Measurements from ENCODE around the gene GPC3. TPM values are rescaled to one million over a fixed set of nuclear protein-coding genes. Genes with fewer than 3 reads are reported as not detected.

Gene GPC3
- total RNA-seq, 1 donor from 2014 or later = 15.5 TPM

DNA sequence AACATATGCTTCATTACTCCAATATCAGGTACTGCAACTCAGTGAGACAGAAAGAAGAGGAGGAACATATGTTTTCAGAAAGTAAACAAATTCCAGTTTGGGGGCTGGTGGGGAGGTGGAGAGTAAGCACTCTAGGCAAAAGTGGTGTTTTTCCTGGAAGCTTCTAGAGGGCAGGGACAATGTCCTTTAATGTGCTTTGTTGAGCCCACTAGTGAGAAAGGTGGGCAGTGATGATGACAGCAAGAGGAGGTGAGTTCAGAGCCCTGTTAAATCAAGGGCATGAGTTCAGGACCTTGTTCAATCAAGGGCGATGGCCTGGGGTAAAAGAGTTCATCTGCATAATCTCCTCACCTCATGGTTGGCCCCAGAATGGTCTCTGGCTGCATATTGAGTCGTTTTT, 38.4 kb downstream of the GPC3 start:
- Histone ChIP-seq H3K9me3 (no peaks in the 10 kb centered on the region), H3K27ac (no peak overlapping the region), H3K36me3 (no peaks in the 10 kb centered on the region), H3K4me3 (no peak overlapping the region), H3K4me1 (no peaks in the 10 kb centered on the region), H3K27me3 (no peaks in the 10 kb centered on the region)
- intact Hi-C loops (cut with DNase I) = no loop called here
- TF ChIP-seq POLR2A (IDR thresholded peaks at IDR 0.05) (no peak), POLR2AphosphoS5 (IDR thresholded peaks at IDR 0.05; ENCODE audit: insufficient read depth in 1 of 2, low read depth in 1 of 2) (no peak)
- TF ChIP-seq, protein P1, sequence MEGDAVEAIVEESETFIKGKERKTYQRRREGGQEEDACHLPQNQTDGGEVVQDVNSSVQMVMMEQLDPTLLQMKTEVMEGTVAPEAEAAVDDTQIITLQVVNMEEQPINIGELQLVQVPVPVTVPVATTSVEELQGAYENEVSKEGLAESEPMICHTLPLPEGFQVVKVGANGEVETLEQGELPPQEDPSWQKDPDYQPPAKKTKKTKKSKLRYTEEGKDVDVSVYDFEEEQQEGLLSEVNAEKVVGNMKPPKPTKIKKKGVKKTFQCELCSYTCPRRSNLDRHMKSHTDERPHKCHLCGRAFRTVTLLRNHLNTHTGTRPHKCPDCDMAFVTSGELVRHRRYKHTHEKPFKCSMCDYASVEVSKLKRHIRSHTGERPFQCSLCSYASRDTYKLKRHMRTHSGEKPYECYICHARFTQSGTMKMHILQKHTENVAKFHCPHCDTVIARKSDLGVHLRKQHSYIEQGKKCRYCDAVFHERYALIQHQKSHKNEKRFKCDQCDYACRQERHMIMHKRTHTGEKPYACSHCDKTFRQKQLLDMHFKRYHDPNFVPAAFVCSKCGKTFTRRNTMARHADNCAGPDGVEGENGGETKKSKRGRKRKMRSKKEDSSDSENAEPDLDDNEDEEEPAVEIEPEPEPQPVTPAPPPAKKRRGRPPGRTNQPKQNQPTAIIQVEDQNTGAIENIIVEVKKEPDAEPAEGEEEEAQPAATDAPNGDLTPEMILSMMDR (IDR thresholded peaks at IDR 0.05) = no peak
- DNase-seq (ENCODE audit: extremely low spot score in 2 of 2) = no peak

DNA sequence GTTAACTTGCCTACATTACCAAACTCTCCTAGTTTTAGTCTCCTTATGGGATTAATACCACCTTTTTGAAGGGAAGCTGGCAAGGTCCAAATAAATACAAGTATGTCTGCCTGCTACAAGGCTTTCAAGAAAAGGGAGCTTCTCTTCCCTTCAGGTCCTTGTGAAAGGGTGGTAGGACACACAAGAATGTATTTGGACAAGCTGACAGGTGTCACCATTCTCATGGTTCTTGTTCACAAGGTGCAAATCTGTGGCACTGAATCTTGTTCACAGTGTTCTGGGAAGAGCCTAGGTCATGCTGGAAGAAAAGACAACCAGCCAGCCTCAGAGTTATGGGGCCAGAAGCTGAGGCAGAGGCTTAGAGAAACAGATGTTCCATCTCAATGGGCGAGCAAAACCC, 41.9 kb downstream of the GPC3 start:
- TF ChIP-seq POLR2AphosphoS5 (IDR thresholded peaks at IDR 0.05; ENCODE audit: insufficient read depth in 1 of 2, low read depth in 1 of 2) (no peak), POLR2A (IDR thresholded peaks at IDR 0.05) (no peak)
- Histone ChIP-seq H3K27me3 (no peaks in the 10 kb centered on the region), H3K4me3 (no peak overlapping the region), H3K4me1 (no peaks in the 10 kb centered on the region), H3K36me3 (no peaks in the 10 kb centered on the region), H3K9me3 (no peaks in the 10 kb centered on the region), H3K27ac (no peak overlapping the region)
- intact Hi-C loops (cut with DNase I) = no loop called here
- DNase-seq (ENCODE audit: extremely low spot score in 2 of 2) = no peak

DNA sequence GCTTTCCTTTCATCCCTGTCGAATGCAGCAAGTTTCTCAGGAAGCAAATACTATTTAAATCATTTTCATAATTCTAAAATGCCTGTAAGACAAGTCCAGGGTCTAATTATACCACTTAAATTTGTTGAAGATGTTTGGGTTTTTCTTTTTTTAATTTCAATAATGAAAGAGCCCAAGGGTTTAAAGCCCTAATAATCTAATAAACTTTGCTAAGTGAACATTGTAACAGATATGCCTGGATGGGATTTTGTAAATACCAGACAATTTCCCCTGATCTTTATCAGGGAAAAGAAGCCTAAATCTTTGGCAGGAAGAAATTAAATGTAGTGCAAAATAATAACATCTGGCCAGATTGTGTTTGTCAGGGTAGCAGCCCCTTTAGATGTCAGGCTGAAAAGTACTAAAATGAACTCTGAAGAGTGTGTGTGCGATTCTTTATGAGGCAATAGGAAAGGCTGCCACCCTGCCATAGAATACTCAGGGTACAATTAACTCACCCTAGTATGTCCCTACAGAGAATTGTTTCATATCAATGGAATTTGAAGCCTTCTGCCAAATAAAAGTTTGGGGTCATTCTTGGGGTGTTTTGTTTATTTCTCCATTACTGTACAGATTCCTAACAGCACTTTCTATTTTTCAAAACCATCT, 45.6 kb downstream of the GPC3 start:
- no peak for TF ChIP-seq POLR2A (IDR thresholded peaks at IDR 0.05)
- TF ChIP-seq, protein P1 (IDR thresholded peaks at IDR 0.05) = no peak
- TF ChIP-seq POLR2AphosphoS5 (IDR thresholded peaks at IDR 0.05; ENCODE audit: insufficient read depth in 1 of 2, low read depth in 1 of 2) = no peak
- intact Hi-C loops (cut with DNase I) = no loop called here
- no peak overlapping the region for H3K4me3 ChIP-seq
- H3K27me3 ChIP-seq = no peaks in the 10 kb centered on the region
- no peaks in the 10 kb centered on the region for H3K36me3 ChIP-seq
- DNase-seq (ENCODE audit: extremely low spot score in 2 of 2) = no peak
- H3K4me1 ChIP-seq = no peaks in the 10 kb centered on the region
- no peaks in the 10 kb centered on the region for H3K9me3 ChIP-seq
- no peak overlapping the region for H3K27ac ChIP-seq

DNA sequence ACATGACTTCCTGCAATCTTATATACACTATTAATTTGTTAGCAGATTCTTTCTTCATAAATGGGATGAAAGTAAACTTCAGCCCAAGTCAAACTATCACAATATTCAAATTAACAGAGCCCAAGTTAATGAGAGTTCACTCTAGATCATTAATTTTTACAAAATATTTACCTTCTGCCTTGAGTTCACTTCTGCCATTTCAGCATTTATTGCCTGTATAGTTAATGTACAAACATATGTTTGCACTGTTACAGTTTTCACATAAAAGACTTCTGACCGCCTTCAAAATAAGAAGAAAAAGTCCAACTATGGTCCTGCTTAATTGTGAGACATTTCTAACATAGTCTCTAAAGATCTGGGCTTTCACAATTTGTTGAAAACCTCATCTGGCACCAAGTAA, 46.9 kb downstream of the GPC3 start:
- intact Hi-C loops (cut with DNase I) = no loop called here
- H3K36me3 ChIP-seq = no peaks in the 10 kb centered on the region
- no peak for TF ChIP-seq POLR2AphosphoS5 (IDR thresholded peaks at IDR 0.05; ENCODE audit: insufficient read depth in 1 of 2, low read depth in 1 of 2)
- TF ChIP-seq, protein P1 (IDR thresholded peaks at IDR 0.05) = no peak
- TF ChIP-seq POLR2A (IDR thresholded peaks at IDR 0.05) = no peak
- no peaks in the 10 kb centered on the region for H3K4me1 ChIP-seq
- no peak for DNase-seq (ENCODE audit: extremely low spot score in 2 of 2)
- no peaks in the 10 kb centered on the region for H3K9me3 ChIP-seq
- no peaks in the 10 kb centered on the region for H3K27me3 ChIP-seq
- no peak overlapping the region for H3K4me3 ChIP-seq
- H3K27ac ChIP-seq = no peak overlapping the region

DNA sequence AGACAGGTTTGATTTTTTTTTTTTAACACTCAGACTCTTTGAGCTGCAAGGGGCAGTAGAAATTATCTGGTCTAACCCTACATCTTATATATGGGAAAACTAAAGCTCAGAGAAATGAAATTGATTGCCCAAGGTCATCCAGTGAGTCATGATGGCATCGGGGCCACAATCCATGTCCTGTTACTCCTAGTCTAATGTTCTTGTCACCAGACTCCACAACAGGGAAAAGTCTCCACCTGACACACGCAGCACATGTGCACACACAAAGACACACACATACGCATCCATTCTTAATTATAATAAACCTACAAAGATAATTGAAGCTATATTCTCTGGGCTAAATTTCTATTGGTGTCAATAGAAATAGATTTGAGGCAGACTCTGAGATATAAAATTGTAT, 48.4 kb downstream of the GPC3 start:
- no peak for DNase-seq (ENCODE audit: extremely low spot score in 2 of 2)
- Histone ChIP-seq H3K27me3 (no peaks in the 10 kb centered on the region), H3K4me3 (no peak overlapping the region), H3K4me1 (no peaks in the 10 kb centered on the region), H3K27ac (no peak overlapping the region), H3K36me3 (no peaks in the 10 kb centered on the region), H3K9me3 (no peaks in the 10 kb centered on the region)
- TF ChIP-seq POLR2A (IDR thresholded peaks at IDR 0.05) (no peak), POLR2AphosphoS5 (IDR thresholded peaks at IDR 0.05; ENCODE audit: insufficient read depth in 1 of 2, low read depth in 1 of 2) (no peak)
- TF ChIP-seq, protein P1 (IDR thresholded peaks at IDR 0.05) = no peak
- intact Hi-C loops (cut with DNase I) = no loop called here
